ENCODE data around the gene RHOBTB3.

- TF ChIP-seq CTCF (IDR thresholded peaks at IDR 0.05): no peak
- no peak for TF ChIP-seq POLR2A (IDR thresholded peaks at IDR 0.05)
Observed at GRCh38 chr5:95806687-95807086, 75.6 kb downstream of the RHOBTB3 start.
